Testis (tissue), 2 donors: ENCODE data around the gene VAV1.

Experiments used
- POLR2A ChIP-seq: fragments of 450-650 bp; IDR thresholded peaks from one replicate; pipeline ENCODE4 v1.6.1; 2017; ENCODE audit warnings: antibody characterized with exemption, mild to moderate bottlenecking, moderate library complexity
- TF ChIP-seq, protein P1 (sequence below), 3 experiments: fragments of 450-650 bp in 2 of 3; fragments of 200-600 bp in 1 of 3; sonication (generic) in 1 of 3; IDR thresholded peaks; one replicate each; pipeline ENCODE4 v1.5.1; 2016 to 2019; ENCODE audit warnings: antibody characterized with exemption in 3 of 3, mild to moderate bottlenecking in 2 of 3, moderate library complexity in 1 of 3

GRCh38 chr19:6743066-6743465 is 29.4 kb upstream of the VAV1 start:
- TF ChIP-seq, protein P1, sequence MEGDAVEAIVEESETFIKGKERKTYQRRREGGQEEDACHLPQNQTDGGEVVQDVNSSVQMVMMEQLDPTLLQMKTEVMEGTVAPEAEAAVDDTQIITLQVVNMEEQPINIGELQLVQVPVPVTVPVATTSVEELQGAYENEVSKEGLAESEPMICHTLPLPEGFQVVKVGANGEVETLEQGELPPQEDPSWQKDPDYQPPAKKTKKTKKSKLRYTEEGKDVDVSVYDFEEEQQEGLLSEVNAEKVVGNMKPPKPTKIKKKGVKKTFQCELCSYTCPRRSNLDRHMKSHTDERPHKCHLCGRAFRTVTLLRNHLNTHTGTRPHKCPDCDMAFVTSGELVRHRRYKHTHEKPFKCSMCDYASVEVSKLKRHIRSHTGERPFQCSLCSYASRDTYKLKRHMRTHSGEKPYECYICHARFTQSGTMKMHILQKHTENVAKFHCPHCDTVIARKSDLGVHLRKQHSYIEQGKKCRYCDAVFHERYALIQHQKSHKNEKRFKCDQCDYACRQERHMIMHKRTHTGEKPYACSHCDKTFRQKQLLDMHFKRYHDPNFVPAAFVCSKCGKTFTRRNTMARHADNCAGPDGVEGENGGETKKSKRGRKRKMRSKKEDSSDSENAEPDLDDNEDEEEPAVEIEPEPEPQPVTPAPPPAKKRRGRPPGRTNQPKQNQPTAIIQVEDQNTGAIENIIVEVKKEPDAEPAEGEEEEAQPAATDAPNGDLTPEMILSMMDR (IDR thresholded peaks at IDR 0.05): no peak
- TF ChIP-seq POLR2A: no peak
